ENCODE data around the gene CRYL1. TPM values are rescaled to one million over a fixed set of nuclear protein-coding genes. Genes with fewer than 3 reads are reported as not detected.

The CRYL1 gene
- total RNA-seq, 1 experiment from 2014 or later = 6.7 TPM

GRCh38 chr13:20534038-20534608 is 8.5 kb upstream of the CRYL1 start:
- TF ChIP-seq, protein P1, sequence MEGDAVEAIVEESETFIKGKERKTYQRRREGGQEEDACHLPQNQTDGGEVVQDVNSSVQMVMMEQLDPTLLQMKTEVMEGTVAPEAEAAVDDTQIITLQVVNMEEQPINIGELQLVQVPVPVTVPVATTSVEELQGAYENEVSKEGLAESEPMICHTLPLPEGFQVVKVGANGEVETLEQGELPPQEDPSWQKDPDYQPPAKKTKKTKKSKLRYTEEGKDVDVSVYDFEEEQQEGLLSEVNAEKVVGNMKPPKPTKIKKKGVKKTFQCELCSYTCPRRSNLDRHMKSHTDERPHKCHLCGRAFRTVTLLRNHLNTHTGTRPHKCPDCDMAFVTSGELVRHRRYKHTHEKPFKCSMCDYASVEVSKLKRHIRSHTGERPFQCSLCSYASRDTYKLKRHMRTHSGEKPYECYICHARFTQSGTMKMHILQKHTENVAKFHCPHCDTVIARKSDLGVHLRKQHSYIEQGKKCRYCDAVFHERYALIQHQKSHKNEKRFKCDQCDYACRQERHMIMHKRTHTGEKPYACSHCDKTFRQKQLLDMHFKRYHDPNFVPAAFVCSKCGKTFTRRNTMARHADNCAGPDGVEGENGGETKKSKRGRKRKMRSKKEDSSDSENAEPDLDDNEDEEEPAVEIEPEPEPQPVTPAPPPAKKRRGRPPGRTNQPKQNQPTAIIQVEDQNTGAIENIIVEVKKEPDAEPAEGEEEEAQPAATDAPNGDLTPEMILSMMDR (IDR thresholded peaks at IDR 0.05; ENCODE audit: insufficient read depth in 1 of 2, low read depth in 1 of 2, low read length in 1 of 2, severe bottlenecking in 1 of 2, unreplicated experiment in 1 of 2) = no peak
- Histone ChIP-seq H3K27me3 (replicated peaks; ENCODE audit: control insufficient read depth, insufficient read depth, low read length) (no peaks in the 10 kb centered on the region), H3K4me3 (ENCODE audit: low read depth, low read length) (no peak overlapping the region), H3K36me3 (ENCODE audit: control insufficient read depth, insufficient read depth, low read length) (no peaks in the 10 kb centered on the region), H3K9me3 (peaks cover 37% of the 10 kb centered on the region), H3K4me1 (no peaks in the 10 kb centered on the region)
- no peaks in the 10 kb centered on the region for H3K4me1 Mint-ChIP-seq (ENCODE audit: low read depth, unreplicated experiment)
- no peaks in the 10 kb centered on the region for H3K27me3 Mint-ChIP-seq (ENCODE audit: insufficient read depth, unreplicated experiment)
- ChIA-PET CTCF (no interaction called here), POLR2A (no interaction called here)
- intact Hi-C loops (cut with micrococcal nuclease; ENCODE audit: unreplicated experiment) = no loop called here
- no peak overlapping the region for H3K4me3 Mint-ChIP-seq (ENCODE audit: unreplicated experiment)
- H3K36me3 Mint-ChIP-seq (ENCODE audit: insufficient read depth, unreplicated experiment) = no peaks in the 10 kb centered on the region
- H3K9me3 Mint-ChIP-seq (ENCODE audit: unreplicated experiment) = peaks cover 52% of the 10 kb centered on the region
- peak in 1 of 2 experiments; percentile 27 for DNase-seq
- no peak overlapping the region for H3K27ac Mint-ChIP-seq (ENCODE audit: unreplicated experiment)
- no TSS peak for BruUV-seq (replicated peaks)

- no peaks in the 10 kb centered on the region for H3K36me3 Mint-ChIP-seq (ENCODE audit: insufficient read depth, unreplicated experiment)
- peaks cover 23% of the 10 kb centered on the region for H3K9me3 Mint-ChIP-seq (ENCODE audit: unreplicated experiment)
- no TSS peak for BruUV-seq (replicated peaks)
- peaks cover 4% of the 10 kb centered on the region for H3K27me3 Mint-ChIP-seq (ENCODE audit: insufficient read depth, unreplicated experiment)
- H3K27ac Mint-ChIP-seq (ENCODE audit: unreplicated experiment) = no peak overlapping the region
- Histone ChIP-seq H3K36me3 (ENCODE audit: control insufficient read depth, insufficient read depth, low read length) (no peaks in the 10 kb centered on the region), H3K4me1 (no peaks in the 10 kb centered on the region), H3K27me3 (replicated peaks; ENCODE audit: control insufficient read depth, insufficient read depth, low read length) (no peaks in the 10 kb centered on the region), H3K4me3 (ENCODE audit: low read depth, low read length) (no peak overlapping the region), H3K9me3 (peaks cover 10% of the 10 kb centered on the region)
- DNase-seq = no peak
- H3K4me3 Mint-ChIP-seq (ENCODE audit: unreplicated experiment) = no peak overlapping the region
- peaks cover 7% of the 10 kb centered on the region for H3K4me1 Mint-ChIP-seq (ENCODE audit: low read depth, unreplicated experiment)
- ChIA-PET POLR2A (no interaction called here), CTCF (no interaction called here)
- intact Hi-C loops (cut with micrococcal nuclease; ENCODE audit: unreplicated experiment) = no loop called here
- TF ChIP-seq, protein P1 (IDR thresholded peaks at IDR 0.05; ENCODE audit: insufficient read depth in 1 of 2, low read depth in 1 of 2, low read length in 1 of 2, severe bottlenecking in 1 of 2, unreplicated experiment in 1 of 2) = no peak
Observed at GRCh38 chr13:20528452-20528851, 2.8 kb upstream of the CRYL1 start.

- no peak overlapping the region for H3K27ac Mint-ChIP-seq (ENCODE audit: unreplicated experiment)
- H3K9me3 Mint-ChIP-seq (ENCODE audit: unreplicated experiment) = peaks cover 5% of the 10 kb centered on the region
- H3K4me1 Mint-ChIP-seq (ENCODE audit: low read depth, unreplicated experiment) = peaks cover 7% of the 10 kb centered on the region
- H3K27me3 Mint-ChIP-seq (ENCODE audit: insufficient read depth, unreplicated experiment) = peaks cover 4% of the 10 kb centered on the region
- peak overlapping the region; percentile 95 for H3K4me3 ChIP-seq (ENCODE audit: low read depth, low read length)
- CTCF ChIA-PET = no interaction called here
- H3K9me3 ChIP-seq = peaks cover 8% of the 10 kb centered on the region
- H3K36me3 ChIP-seq (ENCODE audit: control insufficient read depth, insufficient read depth, low read length) = no peaks in the 10 kb centered on the region
- H3K4me1 ChIP-seq = no peaks in the 10 kb centered on the region
- H3K36me3 Mint-ChIP-seq (ENCODE audit: insufficient read depth, unreplicated experiment) = no peaks in the 10 kb centered on the region
- H3K27me3 ChIP-seq (replicated peaks; ENCODE audit: control insufficient read depth, insufficient read depth, low read length) = no peaks in the 10 kb centered on the region
- TF ChIP-seq, protein P1 (IDR thresholded peaks at IDR 0.05; ENCODE audit: insufficient read depth in 1 of 2, low read depth in 1 of 2, low read length in 1 of 2, severe bottlenecking in 1 of 2, unreplicated experiment in 1 of 2) = no peak
- no peak for DNase-seq
- H3K4me3 Mint-ChIP-seq (ENCODE audit: unreplicated experiment) = peak overlapping the region; percentile 68
- BruUV-seq (replicated peaks) = no TSS peak
- POLR2A ChIA-PET = no interaction called here
- intact Hi-C loops (cut with micrococcal nuclease; ENCODE audit: unreplicated experiment) = loop anchor here (1.0 kb wide), 1 partner anchor 41 kb away; the partner anchor contains the start of gene IFT88
Observed at GRCh38 chr13:20526664-20527063, 1.0 kb upstream of the CRYL1 start.

All from Caco-2 (cell line).